Osteoblast (primary cell): Measurements from ENCODE around the gene IRF2BPL. TPM values are rescaled to one million over a fixed set of nuclear protein-coding genes. Genes with fewer than 3 reads are reported as not detected.
A peak's percentile ranks its signal among the peaks of the same experiment; 100 is the strongest.

ENCODE experiments used
- DNase-seq: peaks from one replicate; pipeline ENCODE4 v3.0.0; 2011; ENCODE audit warnings: low spot score, mixed read lengths; ENCODE audit not compliant: insufficient read length; ENCODE audit errors: missing footprints
- H2AFZ ChIP-seq: 2 replicates; pipeline ENCODE4 v1.6.0; 2011; ENCODE audit warnings: mild to moderate bottlenecking, low read length
- H3K27ac ChIP-seq: 2 replicates; pipeline ENCODE4 v1.5.1; 2011; ENCODE audit warnings: mild to moderate bottlenecking, low read depth, low read length, moderate library complexity
- H3K27me3 ChIP-seq: 2 replicates; pipeline ENCODE4 v1.6.0; 2012; ENCODE audit warnings: mild to moderate bottlenecking, control low read depth, inconsistent platforms, low read length, moderate library complexity; ENCODE audit not compliant: insufficient read depth
- H3K36me3 ChIP-seq: 2 replicates; pipeline ENCODE4 v1.5.1; 2011; ENCODE audit warnings: mild to moderate bottlenecking, low read length, control low read depth, moderate library complexity; ENCODE audit not compliant: insufficient read depth
- H3K4me1 ChIP-seq: 2 replicates; pipeline ENCODE4 v1.5.1; 2011; ENCODE audit warnings: mild to moderate bottlenecking, low read length, control low read depth, moderate library complexity; ENCODE audit not compliant: insufficient read depth
- H3K4me2 ChIP-seq: 2 replicates; pipeline ENCODE4 v1.6.0; 2011; ENCODE audit warnings: mild to moderate bottlenecking, low read length; ENCODE audit not compliant: insufficient read depth
- H3K4me3 ChIP-seq: fragments of 200-600 bp; sonication (generic); 3 replicates; pipeline ENCODE4 v1.5.1; 2012; ENCODE audit warnings: mild to moderate bottlenecking, low read length, inconsistent platforms; ENCODE audit not compliant: insufficient read depth
- H3K79me2 ChIP-seq: 2 replicates; pipeline ENCODE4 v1.6.0; 2012; ENCODE audit warnings: mild to moderate bottlenecking, low read length, control low read depth, inconsistent platforms; ENCODE audit not compliant: insufficient read depth
- H3K9me3 ChIP-seq: 2 replicates; pipeline ENCODE4 v1.5.1; 2011; ENCODE audit warnings: low read depth, low read length, control low read depth
- H4K20me1 ChIP-seq: 2 replicates; pipeline ENCODE4 v1.6.0; 2012; ENCODE audit warnings: mild to moderate bottlenecking, low read length, control low read depth; ENCODE audit not compliant: insufficient read depth
- CTCF ChIP-seq: IDR thresholded peaks from 2 replicates; pipeline ENCODE4 v1.5.1; 2011; ENCODE audit warnings: mild to moderate bottlenecking, low read depth, low read length, moderate library complexity; ENCODE audit errors: extremely low read depth
- total RNA-seq: library from RNA; depleted of rRNA; stranded (reverse); fragments of >200 nt; gene quantifications from 2 replicates; pipeline ENCODE4 v1.2.3, GENCODE V29; 2012

Gene IRF2BPL
- total RNA-seq, 1 donor: 26.4 TPM

GRCh38 chr14:77011245-77011644 lies 17.3 kb downstream of the IRF2BPL start:
- H3K4me3 ChIP-seq: no peak overlapping the region
- H3K27me3 ChIP-seq: peaks cover 6% of the 10 kb centered on the region
- no peak for DNase-seq
- H3K4me2 ChIP-seq: no peak overlapping the region
- H3K79me2 ChIP-seq: no peaks in the 10 kb centered on the region
- TF ChIP-seq CTCF: no peak
- no peak overlapping the region for H2AFZ ChIP-seq
- no peaks in the 10 kb centered on the region for H3K9me3 ChIP-seq
- H3K4me1 ChIP-seq: peaks cover 4% of the 10 kb centered on the region
- no peaks in the 10 kb centered on the region for H3K36me3 ChIP-seq
- no peak overlapping the region for H3K27ac ChIP-seq
- H4K20me1 ChIP-seq: no peaks in the 10 kb centered on the region

- no peak for DNase-seq
- H3K79me2 ChIP-seq: no peaks in the 10 kb centered on the region
- H2AFZ ChIP-seq: no peak overlapping the region
- H3K4me3 ChIP-seq: no peak overlapping the region
- H3K36me3 ChIP-seq: no peaks in the 10 kb centered on the region
- no peak overlapping the region for H3K4me2 ChIP-seq
- no peak overlapping the region for H3K27ac ChIP-seq
- peaks cover 6% of the 10 kb centered on the region for H3K27me3 ChIP-seq
- no peaks in the 10 kb centered on the region for H3K9me3 ChIP-seq
- H3K4me1 ChIP-seq: peaks cover 9% of the 10 kb centered on the region
- TF ChIP-seq CTCF: no peak
- no peaks in the 10 kb centered on the region for H4K20me1 ChIP-seq
Measured at GRCh38 chr14:77009014-77009413, 19.5 kb downstream of the IRF2BPL start.

- Histone ChIP-seq H3K4me2 (no peak overlapping the region), H3K9me3 (no peaks in the 10 kb centered on the region), H4K20me1 (no peaks in the 10 kb centered on the region), H3K36me3 (no peaks in the 10 kb centered on the region), H2AFZ (no peak overlapping the region), H3K27me3 (peaks cover 6% of the 10 kb centered on the region), H3K4me3 (no peak overlapping the region), H3K4me1 (peaks cover 9% of the 10 kb centered on the region), H3K79me2 (no peaks in the 10 kb centered on the region), H3K27ac (no peak overlapping the region)
- no peak for DNase-seq
- TF ChIP-seq CTCF: no peak
Measured at GRCh38 chr14:77008541-77008940, 20.0 kb downstream of the IRF2BPL start.

GRCh38 chr14:77007975-77008421 lies 20.5 kb downstream of the IRF2BPL start:
- no peak overlapping the region for H3K4me2 ChIP-seq
- no peaks in the 10 kb centered on the region for H3K9me3 ChIP-seq
- no peak overlapping the region for H3K4me3 ChIP-seq
- H3K36me3 ChIP-seq: no peaks in the 10 kb centered on the region
- no peak for TF ChIP-seq CTCF
- no peak overlapping the region for H3K27ac ChIP-seq
- H4K20me1 ChIP-seq: no peaks in the 10 kb centered on the region
- DNase-seq: no peak
- peak overlapping the region; percentile 42 for H2AFZ ChIP-seq
- H3K79me2 ChIP-seq: no peaks in the 10 kb centered on the region
- peaks cover 6% of the 10 kb centered on the region for H3K27me3 ChIP-seq
- peaks cover 9% of the 10 kb centered on the region for H3K4me1 ChIP-seq
